ENCODE results near the gene TMCC1.

GRCh38 chr3:129775870-129776269 is 117.6 kb downstream of the TMCC1 start:
- TF ChIP-seq CTCF (IDR thresholded peaks at IDR 0.05) (no peak), POLR2A (IDR thresholded peaks at IDR 0.05) (no peak)
